ENCODE results near the gene FUT6.

- TF ChIP-seq CTCF (IDR thresholded peaks at IDR 0.05) (no peak), POLR2AphosphoS5 (IDR thresholded peaks at IDR 0.05) (no peak)
Measured at GRCh38 chr19:5839065-5840017, at the start of gene FUT6.
